SK-N-SH (cell line): ENCODE results near the gene ROR2.
A peak's percentile ranks its signal among the peaks of the same experiment; 100 is the strongest.

Experiments
- EP300 ChIP-seq, 2 experiments: IDR thresholded peaks; 2 replicates each; pipeline versions ENCODE4 v1.4.0 to v1.6.1; 2012; ENCODE audit warnings: borderline replicate concordance in 1 of 2, low read depth in 1 of 2, low read length in 1 of 2
- EZH2phosphoT487 ChIP-seq: fragments of 200-600 bp; sonication (generic); IDR thresholded peaks from 2 replicates; pipeline ENCODE4 v1.6.1; 2017; ENCODE audit warnings: low read depth, mixed run types, mild to moderate bottlenecking, antibody characterized with exemption, moderate library complexity, borderline replicate concordance
- SIN3A ChIP-seq: IDR thresholded peaks from 2 replicates; pipeline ENCODE4 v1.6.1; 2012; ENCODE audit warnings: low read depth, mild to moderate bottlenecking, low read length, moderate library complexity, borderline replicate concordance
- SMC3 ChIP-seq: IDR thresholded peaks from 2 replicates; pipeline ENCODE4 v1.6.1; 2012; ENCODE audit warnings: low read depth, low read length, improper control_type of control experiment
- TF ChIP-seq, protein P1 (sequence below): IDR thresholded peaks from 2 replicates; pipeline ENCODE4 v1.6.1; 2012; ENCODE audit warnings: mild to moderate bottlenecking, low read depth, low read length, moderate library complexity
- TF ChIP-seq, protein P2 (sequence below): fragments of 200-600 bp; sonication (generic); IDR thresholded peaks from 2 replicates; pipeline ENCODE4 v1.6.1; 2017; ENCODE audit warnings: antibody characterized with exemption, mild to moderate bottlenecking, moderate library complexity

DNA sequence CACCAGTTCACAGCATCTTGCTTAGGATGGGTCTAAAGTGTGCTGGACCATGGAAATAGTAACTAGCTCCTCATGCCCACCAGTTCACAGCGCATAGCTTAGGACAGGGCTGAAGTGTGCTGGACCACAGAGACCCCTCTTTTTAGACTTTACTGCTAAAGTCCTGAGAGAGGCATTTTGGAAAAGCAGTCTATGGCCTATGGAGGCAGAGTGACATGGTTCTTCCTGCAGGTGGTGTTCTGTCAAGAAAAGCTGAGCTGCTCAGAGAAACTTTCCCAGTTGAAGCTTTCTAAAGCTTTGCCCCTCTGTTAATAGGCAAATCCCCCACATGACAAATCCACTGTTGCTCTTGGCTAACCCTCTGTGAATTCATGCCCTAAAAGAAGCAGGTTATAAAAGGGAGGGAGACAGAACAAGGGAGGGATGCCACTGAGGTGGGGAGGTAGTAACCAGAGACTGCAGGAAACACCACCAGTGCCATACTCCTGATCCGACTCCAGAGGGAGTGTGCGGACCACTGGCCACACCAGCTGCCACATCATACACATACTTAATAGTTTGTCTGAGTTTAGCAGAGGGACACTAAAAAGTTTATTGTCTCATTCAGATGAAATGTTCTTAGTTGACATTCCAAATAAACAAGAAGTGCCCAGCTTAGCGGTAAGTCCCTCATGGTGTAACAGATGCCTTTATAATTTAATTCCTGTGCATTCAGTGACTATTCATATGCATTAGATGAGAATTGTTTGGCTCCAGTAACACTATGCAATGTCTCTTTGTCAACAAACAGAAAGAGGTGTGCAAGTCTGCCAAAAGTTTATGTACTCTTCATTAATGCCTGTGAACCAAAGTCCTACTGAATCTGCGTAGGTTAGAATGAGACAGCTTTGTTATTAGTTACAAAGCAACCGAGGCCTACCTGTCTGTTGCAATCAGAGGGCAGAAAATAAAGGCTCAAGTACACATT lies 290.2 kb downstream of the ROR2 start:
- no peak for TF ChIP-seq EZH2phosphoT487
- TF ChIP-seq SMC3, result peak; percentile 76
- TF ChIP-seq, protein P1, sequence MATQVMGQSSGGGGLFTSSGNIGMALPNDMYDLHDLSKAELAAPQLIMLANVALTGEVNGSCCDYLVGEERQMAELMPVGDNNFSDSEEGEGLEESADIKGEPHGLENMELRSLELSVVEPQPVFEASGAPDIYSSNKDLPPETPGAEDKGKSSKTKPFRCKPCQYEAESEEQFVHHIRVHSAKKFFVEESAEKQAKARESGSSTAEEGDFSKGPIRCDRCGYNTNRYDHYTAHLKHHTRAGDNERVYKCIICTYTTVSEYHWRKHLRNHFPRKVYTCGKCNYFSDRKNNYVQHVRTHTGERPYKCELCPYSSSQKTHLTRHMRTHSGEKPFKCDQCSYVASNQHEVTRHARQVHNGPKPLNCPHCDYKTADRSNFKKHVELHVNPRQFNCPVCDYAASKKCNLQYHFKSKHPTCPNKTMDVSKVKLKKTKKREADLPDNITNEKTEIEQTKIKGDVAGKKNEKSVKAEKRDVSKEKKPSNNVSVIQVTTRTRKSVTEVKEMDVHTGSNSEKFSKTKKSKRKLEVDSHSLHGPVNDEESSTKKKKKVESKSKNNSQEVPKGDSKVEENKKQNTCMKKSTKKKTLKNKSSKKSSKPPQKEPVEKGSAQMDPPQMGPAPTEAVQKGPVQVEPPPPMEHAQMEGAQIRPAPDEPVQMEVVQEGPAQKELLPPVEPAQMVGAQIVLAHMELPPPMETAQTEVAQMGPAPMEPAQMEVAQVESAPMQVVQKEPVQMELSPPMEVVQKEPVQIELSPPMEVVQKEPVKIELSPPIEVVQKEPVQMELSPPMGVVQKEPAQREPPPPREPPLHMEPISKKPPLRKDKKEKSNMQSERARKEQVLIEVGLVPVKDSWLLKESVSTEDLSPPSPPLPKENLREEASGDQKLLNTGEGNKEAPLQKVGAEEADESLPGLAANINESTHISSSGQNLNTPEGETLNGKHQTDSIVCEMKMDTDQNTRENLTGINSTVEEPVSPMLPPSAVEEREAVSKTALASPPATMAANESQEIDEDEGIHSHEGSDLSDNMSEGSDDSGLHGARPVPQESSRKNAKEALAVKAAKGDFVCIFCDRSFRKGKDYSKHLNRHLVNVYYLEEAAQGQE, result no peak
- no peak for TF ChIP-seq EP300 (IDR thresholded peaks at IDR 0.05; ENCODE audit: borderline replicate concordance in 1 of 2, low read depth in 1 of 2, low read length in 1 of 2)
- TF ChIP-seq, protein P2, sequence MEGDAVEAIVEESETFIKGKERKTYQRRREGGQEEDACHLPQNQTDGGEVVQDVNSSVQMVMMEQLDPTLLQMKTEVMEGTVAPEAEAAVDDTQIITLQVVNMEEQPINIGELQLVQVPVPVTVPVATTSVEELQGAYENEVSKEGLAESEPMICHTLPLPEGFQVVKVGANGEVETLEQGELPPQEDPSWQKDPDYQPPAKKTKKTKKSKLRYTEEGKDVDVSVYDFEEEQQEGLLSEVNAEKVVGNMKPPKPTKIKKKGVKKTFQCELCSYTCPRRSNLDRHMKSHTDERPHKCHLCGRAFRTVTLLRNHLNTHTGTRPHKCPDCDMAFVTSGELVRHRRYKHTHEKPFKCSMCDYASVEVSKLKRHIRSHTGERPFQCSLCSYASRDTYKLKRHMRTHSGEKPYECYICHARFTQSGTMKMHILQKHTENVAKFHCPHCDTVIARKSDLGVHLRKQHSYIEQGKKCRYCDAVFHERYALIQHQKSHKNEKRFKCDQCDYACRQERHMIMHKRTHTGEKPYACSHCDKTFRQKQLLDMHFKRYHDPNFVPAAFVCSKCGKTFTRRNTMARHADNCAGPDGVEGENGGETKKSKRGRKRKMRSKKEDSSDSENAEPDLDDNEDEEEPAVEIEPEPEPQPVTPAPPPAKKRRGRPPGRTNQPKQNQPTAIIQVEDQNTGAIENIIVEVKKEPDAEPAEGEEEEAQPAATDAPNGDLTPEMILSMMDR, result peak; percentile 46
- no peak for TF ChIP-seq SIN3A
